CD4-positive, CD25-positive, alpha-beta regulatory T cell (primary cell): ENCODE measurements around the gene ARPP21. TPM values are rescaled to one million over a fixed set of nuclear protein-coding genes. Genes with fewer than 3 reads are reported as not detected.

Experiments
- ATAC-seq, 2 donors: fragments of 150-1000 bp; cut with Tn5 transposase; one replicate each; pipeline ENCODE4 v1.10.0; 2021; ENCODE audit warnings: low read depth in 2 of 2, moderate number of reproducible peaks in 2 of 2, moderate library complexity in 1 of 2
- DNase-seq, 3 donors: peaks; one replicate each; pipeline versions ENCODE4 v3.0.0 to v3.0.0-alpha.2; 2012 to 2022; ENCODE audit warnings: mixed read lengths in 1 of 3
- H3K27ac ChIP-seq: one replicate; pipeline ENCODE4 v1.7.0; 2013; ENCODE audit warnings: mild to moderate bottlenecking, low read length; ENCODE audit not compliant: insufficient read depth, poor library complexity, severe bottlenecking
- H3K27me3 ChIP-seq: one replicate; pipeline ENCODE4 v1.7.0; 2013; ENCODE audit warnings: low read length; ENCODE audit not compliant: control insufficient read depth, insufficient read depth
- H3K36me3 ChIP-seq: one replicate; pipeline ENCODE4 v1.7.0; 2013; ENCODE audit warnings: mild to moderate bottlenecking, low read length, moderate library complexity; ENCODE audit not compliant: control insufficient read depth, insufficient read depth
- H3K4me1 ChIP-seq: 2 replicates; pipeline ENCODE4 v1.7.0; 2013; ENCODE audit warnings: mild to moderate bottlenecking, low read length; ENCODE audit not compliant: insufficient read depth, control insufficient read depth, poor library complexity, severe bottlenecking
- H3K4me3 ChIP-seq: one replicate; pipeline ENCODE4 v1.7.0; 2013; ENCODE audit warnings: low read depth, mild to moderate bottlenecking, low read length, moderate library complexity
- H3K9me3 ChIP-seq, 2 experiments: 1 replicate in 1 of 2; 2 replicates in 1 of 2; pipeline ENCODE4 v1.7.0; 2013; ENCODE audit warnings: low read length in 2 of 2, mild to moderate bottlenecking in 1 of 2, moderate library complexity in 1 of 2; ENCODE audit not compliant: control insufficient read depth in 2 of 2
- H3K27ac Mint-ChIP-seq, 3 donors: one replicate each; pipeline ENCODE4 v1.8.0; 2020 to 2022; ENCODE audit warnings: mild to moderate bottlenecking in 3 of 3, mixed read lengths in 3 of 3, moderate library complexity in 2 of 3
- H3K27me3 Mint-ChIP-seq: one replicate; pipeline ENCODE4 v1.8.0; 2022; ENCODE audit warnings: mild to moderate bottlenecking, mixed read lengths
- H3K36me3 Mint-ChIP-seq: one replicate; pipeline ENCODE4 v1.8.0; 2020; ENCODE audit warnings: mixed read lengths
- H3K4me1 Mint-ChIP-seq, 4 donors: one replicate each; pipeline ENCODE4 v1.8.0; 2020 to 2022; ENCODE audit warnings: mixed read lengths in 4 of 4, mild to moderate bottlenecking in 1 of 4
- H3K4me3 Mint-ChIP-seq, 4 donors: one replicate each; pipeline ENCODE4 v1.8.0; 2020 to 2022; ENCODE audit warnings: mild to moderate bottlenecking in 4 of 4, mixed read lengths in 4 of 4, moderate library complexity in 3 of 4
- H3K9me3 Mint-ChIP-seq, 7 donors: one replicate each; pipeline ENCODE4 v1.8.0; 2020 to 2022; ENCODE audit warnings: mixed read lengths in 7 of 7, mild to moderate bottlenecking in 3 of 7, moderate library complexity in 2 of 7
- polyA plus RNA-seq, 4 donors: library from polyadenylated mRNA; unstranded; fragments of 300-500 nt; fragmentation: Illumina TruSeq; gene quantifications; one replicate each; pipeline ENCODE4 v1.2.3, GENCODE V29; 2021
- total RNA-seq: library from RNA; stranded (reverse); gene quantifications from one replicate; pipeline ENCODE4 v1.2.3, GENCODE V29; 2022

Gene ARPP21
- total and polyA plus RNA-seq, 5 donors from 2014 or later, result not detected

DNA sequence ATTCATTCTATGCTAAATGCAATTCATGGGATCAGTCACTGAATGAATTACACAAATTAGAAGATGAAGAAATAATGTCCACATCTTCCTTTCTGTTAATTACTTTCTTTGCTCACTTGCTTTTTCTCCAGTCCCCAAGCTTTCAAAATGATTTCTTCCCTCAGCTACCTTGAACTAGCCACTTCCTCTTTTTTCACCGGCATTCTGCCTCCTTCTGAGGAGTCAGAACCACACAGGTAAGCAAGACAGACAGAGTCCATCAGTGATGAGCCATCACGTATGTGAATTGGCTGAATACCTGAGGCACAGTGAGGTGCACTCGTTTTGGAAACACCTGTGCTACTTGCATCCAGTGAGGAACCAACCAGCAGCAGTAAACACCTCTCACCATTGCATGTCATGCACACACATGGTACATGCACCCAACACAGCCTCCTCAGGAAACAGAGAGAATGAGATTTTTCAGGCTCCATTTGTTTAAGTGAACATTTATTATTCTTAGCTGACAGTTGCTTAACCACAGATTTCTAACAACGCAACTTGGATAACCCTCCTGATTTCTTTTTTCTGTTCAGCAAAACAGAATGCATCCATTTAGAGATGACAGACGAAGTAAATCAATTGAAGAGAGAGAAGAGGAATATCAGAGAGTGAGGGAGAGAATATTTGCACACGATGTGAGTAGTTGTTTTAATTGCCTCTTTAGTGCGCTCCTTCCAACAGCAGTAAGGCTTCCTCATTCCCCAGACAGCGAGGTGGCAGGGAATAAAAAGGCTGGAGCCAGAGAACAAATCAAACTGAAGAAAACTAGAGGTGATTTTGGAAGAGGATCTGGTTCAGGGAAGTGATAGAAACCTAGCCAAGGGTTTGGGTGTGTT lies 69.3 kb downstream of the ARPP21 start:
- no peaks in the 10 kb centered on the region for H3K4me1 ChIP-seq
- no peak overlapping the region for H3K27ac Mint-ChIP-seq
- H3K4me3 ChIP-seq, result no peak overlapping the region
- H3K27me3 ChIP-seq, result no peaks in the 10 kb centered on the region
- ATAC-seq (no peak), DNase-seq (no peak)
- H3K9me3 ChIP-seq, result no peaks in the 10 kb centered on the region
- no peaks in the 10 kb centered on the region for H3K36me3 Mint-ChIP-seq
- H3K9me3 Mint-ChIP-seq, result peaks cover 0 to 4% (median 0%) of the 10 kb centered on the region in 7 donors
- no peaks in the 10 kb centered on the region for H3K27me3 Mint-ChIP-seq
- H3K27ac ChIP-seq, result no peak overlapping the region
- H3K4me3 Mint-ChIP-seq, result no peak overlapping the region
- no peaks in the 10 kb centered on the region for H3K36me3 ChIP-seq
- no peaks in the 10 kb centered on the region for H3K4me1 Mint-ChIP-seq

DNA sequence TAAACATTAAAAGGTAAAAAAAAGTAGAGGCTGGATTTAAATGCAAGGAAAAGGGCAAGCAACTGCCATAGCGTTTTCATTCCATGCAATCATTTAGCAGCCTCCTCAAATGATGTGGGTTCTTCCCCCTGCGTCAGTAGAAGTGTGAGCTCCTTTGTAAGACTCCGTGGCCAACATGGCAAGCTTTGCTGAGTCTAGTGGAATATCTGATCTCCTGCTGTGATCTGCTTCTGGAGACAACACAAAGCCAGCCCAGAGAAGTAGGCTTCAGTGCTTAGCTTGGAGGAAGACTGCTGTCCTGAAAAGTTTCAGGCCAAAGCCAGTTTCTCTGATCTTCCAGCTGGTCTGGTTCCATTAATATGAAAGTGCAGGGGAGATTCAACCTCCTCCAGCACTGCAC lies 70.4 kb downstream of the ARPP21 start:
- Histone ChIP-seq H3K9me3 (no peaks in the 10 kb centered on the region), H3K4me3 (no peak overlapping the region), H3K36me3 (no peaks in the 10 kb centered on the region), H3K27me3 (no peaks in the 10 kb centered on the region), H3K27ac (no peak overlapping the region), H3K4me1 (no peaks in the 10 kb centered on the region)
- peaks cover 0 to 4% (median 0%) of the 10 kb centered on the region in 7 donors for H3K9me3 Mint-ChIP-seq
- DNase-seq (no peak), ATAC-seq (no peak)
- no peaks in the 10 kb centered on the region for H3K27me3 Mint-ChIP-seq
- peak overlapping the region in 1 of 4 donors; percentile 38 for H3K4me3 Mint-ChIP-seq
- no peaks in the 10 kb centered on the region for H3K36me3 Mint-ChIP-seq
- no peaks in the 10 kb centered on the region for H3K4me1 Mint-ChIP-seq
- H3K27ac Mint-ChIP-seq, result no peak overlapping the region

DNA sequence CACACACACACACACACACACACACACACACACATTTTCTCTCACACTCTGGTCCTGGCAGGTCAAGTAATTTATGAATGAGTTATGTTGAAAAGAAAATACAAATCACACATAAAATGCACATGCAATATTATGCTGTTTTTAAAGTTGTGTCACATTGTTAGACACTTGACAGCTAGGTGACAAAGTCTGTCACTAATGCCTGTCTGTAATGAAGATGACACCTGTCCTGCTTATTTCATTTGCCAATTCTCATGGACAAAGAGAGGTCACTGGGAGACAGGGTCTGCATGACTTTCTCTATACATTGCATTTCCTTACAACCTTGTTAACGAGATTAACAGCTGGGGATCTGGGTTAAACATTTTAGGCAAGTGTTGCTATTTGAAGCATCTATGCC lies 71.2 kb downstream of the ARPP21 start:
- H3K27ac Mint-ChIP-seq, result no peak overlapping the region
- H3K27me3 Mint-ChIP-seq, result no peaks in the 10 kb centered on the region
- no peak for DNase-seq
- no peak overlapping the region for H3K4me3 Mint-ChIP-seq
- no peaks in the 10 kb centered on the region for H3K4me1 Mint-ChIP-seq
- ATAC-seq, result no peak
- H3K27me3 ChIP-seq, result no peaks in the 10 kb centered on the region
- H3K9me3 ChIP-seq, result no peaks in the 10 kb centered on the region
- H3K9me3 Mint-ChIP-seq, result peaks cover 0 to 4% (median 0%) of the 10 kb centered on the region in 7 donors
- H3K36me3 ChIP-seq, result no peaks in the 10 kb centered on the region
- no peak overlapping the region for H3K27ac ChIP-seq
- H3K36me3 Mint-ChIP-seq, result no peaks in the 10 kb centered on the region
- no peaks in the 10 kb centered on the region for H3K4me1 ChIP-seq
- no peak overlapping the region for H3K4me3 ChIP-seq

DNA sequence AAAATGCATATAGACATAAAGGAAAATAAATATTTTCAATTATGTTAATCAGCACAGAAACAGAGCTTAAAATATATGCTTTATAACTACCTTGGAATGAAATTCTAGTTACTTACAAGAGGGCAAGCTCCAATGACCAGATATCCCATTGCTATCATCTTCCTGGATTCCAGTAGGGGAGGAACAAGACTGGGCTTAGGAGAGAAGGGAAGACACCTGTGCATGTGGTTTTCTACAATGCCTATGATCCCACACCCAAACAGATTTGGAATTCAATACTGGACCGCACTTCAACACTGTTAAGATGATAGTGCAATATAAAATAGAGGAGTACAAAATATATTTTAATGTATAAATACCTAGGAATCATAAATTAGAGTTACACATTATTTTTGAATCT lies 79.6 kb downstream of the ARPP21 start:
- Mint-ChIP-seq H3K4me3 (no peak overlapping the region), H3K27me3 (no peaks in the 10 kb centered on the region), H3K9me3 (peaks cover 0 to 5% (median 0%) of the 10 kb centered on the region in 7 donors), H3K27ac (no peak overlapping the region), H3K4me1 (no peaks in the 10 kb centered on the region), H3K36me3 (no peaks in the 10 kb centered on the region)
- ATAC-seq, result no peak
- Histone ChIP-seq H3K4me1 (no peaks in the 10 kb centered on the region), H3K27ac (no peak overlapping the region), H3K9me3 (no peaks in the 10 kb centered on the region), H3K36me3 (no peaks in the 10 kb centered on the region), H3K27me3 (no peaks in the 10 kb centered on the region), H3K4me3 (no peak overlapping the region)
- no peak for DNase-seq

DNA sequence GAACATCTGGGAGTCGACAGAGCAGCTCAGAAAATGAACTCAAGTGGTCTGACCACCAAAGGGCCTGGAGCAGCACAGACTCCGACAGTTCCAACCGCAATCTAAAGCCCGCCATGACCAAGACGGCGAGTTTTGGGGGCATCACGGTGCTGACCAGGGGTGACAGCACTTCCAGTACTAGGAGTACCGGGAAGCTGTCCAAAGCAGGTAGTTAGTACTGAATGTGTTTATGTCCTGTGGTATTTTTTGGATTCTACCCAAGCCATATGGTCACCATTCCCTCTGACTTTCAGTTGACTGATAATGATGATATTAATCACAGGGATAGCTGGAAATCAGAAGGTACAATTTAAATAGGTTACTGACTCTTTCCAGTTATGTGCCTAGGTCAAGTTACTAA lies 82.3 kb downstream of the ARPP21 start:
- no peaks in the 10 kb centered on the region for H3K36me3 ChIP-seq
- Mint-ChIP-seq H3K9me3 (peaks cover 0 to 6% (median 0%) of the 10 kb centered on the region in 7 donors), H3K27ac (no peak overlapping the region), H3K27me3 (no peaks in the 10 kb centered on the region), H3K4me1 (no peaks in the 10 kb centered on the region), H3K36me3 (no peaks in the 10 kb centered on the region), H3K4me3 (no peak overlapping the region)
- no peaks in the 10 kb centered on the region for H3K9me3 ChIP-seq
- DNase-seq (no peak), ATAC-seq (no peak)
- H3K4me3 ChIP-seq, result no peak overlapping the region
- H3K27me3 ChIP-seq, result no peaks in the 10 kb centered on the region
- H3K4me1 ChIP-seq, result no peaks in the 10 kb centered on the region
- no peak overlapping the region for H3K27ac ChIP-seq

DNA sequence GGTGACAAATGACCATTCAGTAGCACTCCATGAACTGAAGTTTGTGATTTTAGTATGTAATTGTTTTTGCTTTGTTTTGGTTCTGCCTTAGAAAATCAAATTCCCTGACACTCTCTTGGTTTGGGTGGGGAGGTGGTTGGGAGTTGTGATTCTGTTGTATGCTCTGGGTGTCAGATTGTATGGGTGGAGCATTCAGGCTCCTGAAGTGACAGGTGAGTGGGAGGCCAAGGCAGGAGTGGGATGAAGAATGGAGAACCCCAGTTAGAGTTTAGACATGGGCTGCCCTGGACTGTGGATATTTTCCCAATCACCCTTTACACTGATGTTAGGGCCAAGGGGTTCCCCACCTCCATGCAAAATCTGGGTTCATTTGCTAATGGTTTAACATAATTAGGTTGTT lies 83.6 kb downstream of the ARPP21 start:
- Histone ChIP-seq H3K4me3 (no peak overlapping the region), H3K27me3 (no peaks in the 10 kb centered on the region), H3K27ac (no peak overlapping the region), H3K36me3 (no peaks in the 10 kb centered on the region), H3K4me1 (no peaks in the 10 kb centered on the region), H3K9me3 (no peaks in the 10 kb centered on the region)
- no peak for ATAC-seq
- no peak for DNase-seq
- no peak overlapping the region for H3K4me3 Mint-ChIP-seq
- H3K27ac Mint-ChIP-seq, result no peak overlapping the region
- H3K27me3 Mint-ChIP-seq, result no peaks in the 10 kb centered on the region
- no peaks in the 10 kb centered on the region for H3K4me1 Mint-ChIP-seq
- H3K9me3 Mint-ChIP-seq, result peaks cover 0 to 4% (median 0%) of the 10 kb centered on the region in 7 donors
- H3K36me3 Mint-ChIP-seq, result no peaks in the 10 kb centered on the region

DNA sequence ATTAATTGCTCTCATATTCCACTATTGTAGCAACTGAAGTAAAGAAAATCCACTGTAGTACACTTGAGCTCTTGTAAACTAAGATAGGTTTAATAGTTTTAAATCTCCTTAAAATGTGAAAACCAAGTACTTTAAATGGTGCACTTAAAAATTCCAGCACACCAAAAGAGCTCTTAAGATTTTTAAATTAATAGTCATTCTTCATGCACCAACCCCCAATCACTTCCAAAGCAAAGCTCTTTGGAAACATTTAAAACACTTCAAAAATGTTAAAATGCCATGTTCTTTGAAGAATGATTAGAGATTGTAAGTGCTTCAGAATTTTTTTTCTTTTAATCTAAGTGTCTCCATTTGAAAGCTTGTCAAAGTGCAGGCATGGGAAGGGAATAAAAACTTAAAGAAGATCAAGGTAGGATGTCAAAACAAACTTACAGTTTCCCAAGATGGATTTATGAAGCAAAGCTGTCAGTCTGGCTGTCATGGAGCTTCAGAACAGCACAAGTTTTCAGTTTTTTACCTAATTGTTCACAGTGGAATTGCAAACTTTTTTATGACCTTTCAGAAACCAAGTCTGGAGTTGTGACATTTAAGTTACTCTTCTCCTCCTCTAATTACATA lies 84.3 kb downstream of the ARPP21 start:
- no peaks in the 10 kb centered on the region for H3K9me3 ChIP-seq
- no peaks in the 10 kb centered on the region for H3K4me1 Mint-ChIP-seq
- H3K9me3 Mint-ChIP-seq, result peaks cover 0 to 4% (median 0%) of the 10 kb centered on the region in 7 donors
- no peaks in the 10 kb centered on the region for H3K27me3 Mint-ChIP-seq
- no peaks in the 10 kb centered on the region for H3K4me1 ChIP-seq
- H3K4me3 ChIP-seq, result no peak overlapping the region
- H3K36me3 Mint-ChIP-seq, result no peaks in the 10 kb centered on the region
- no peak overlapping the region for H3K27ac ChIP-seq
- DNase-seq (no peak), ATAC-seq (no peak)
- H3K4me3 Mint-ChIP-seq, result no peak overlapping the region
- H3K36me3 ChIP-seq, result no peaks in the 10 kb centered on the region
- H3K27ac Mint-ChIP-seq, result no peak overlapping the region
- H3K27me3 ChIP-seq, result no peaks in the 10 kb centered on the region

DNA sequence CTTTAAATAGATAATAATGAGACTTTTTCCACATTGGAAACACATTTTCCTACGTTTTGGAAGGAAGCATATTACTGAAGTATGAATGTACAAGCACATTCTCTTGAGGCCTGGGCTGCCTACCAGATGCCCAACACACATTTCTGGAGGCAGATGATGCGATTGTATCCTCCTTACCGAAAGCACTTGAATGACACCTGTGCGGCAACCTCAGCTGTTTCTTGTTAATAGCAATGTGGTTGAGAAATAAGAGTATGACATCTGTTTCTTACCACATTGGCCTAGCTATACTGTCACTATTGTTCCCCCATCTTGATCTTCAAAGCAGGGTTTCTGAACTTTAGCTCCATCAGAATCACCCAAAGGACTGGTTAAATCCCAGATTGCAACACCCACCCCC lies 84.8 kb downstream of the ARPP21 start:
- DNase-seq (no peak), ATAC-seq (no peak)
- Histone ChIP-seq H3K27me3 (no peaks in the 10 kb centered on the region), H3K36me3 (no peaks in the 10 kb centered on the region), H3K27ac (no peak overlapping the region), H3K9me3 (no peaks in the 10 kb centered on the region), H3K4me1 (no peaks in the 10 kb centered on the region), H3K4me3 (no peak overlapping the region)
- Mint-ChIP-seq H3K9me3 (peaks cover 0 to 4% (median 0%) of the 10 kb centered on the region in 7 donors), H3K27ac (no peak overlapping the region), H3K4me3 (no peak overlapping the region), H3K4me1 (no peaks in the 10 kb centered on the region), H3K36me3 (no peaks in the 10 kb centered on the region), H3K27me3 (no peaks in the 10 kb centered on the region)
